Endothelial cell of umbilical vein (primary cell): ENCODE results near the gene ASB10. TPM values are rescaled to one million over a fixed set of nuclear protein-coding genes. Genes with fewer than 3 reads are reported as not detected.

Experiments used
- BruUV-seq: library from RNA; stranded (reverse); fragments of 400-500 nt; replicated peaks from 2 replicates; lab custom pipeline; 2021; lab: Mats Ljungman, UMichigan
- CTCF ChIA-PET: fragments of 300-600, 350-600 bp; sonication (Branson Sonifier 250); formaldehyde crosslinking; loops from one replicate; lab custom pipeline; 2021; ENCODE audit warnings: antibody characterized with exemption, inconsistent platforms; lab: Charles Lee
- POLR2A ChIA-PET: fragments of 300-600, 350-600 bp; sonication (Branson Sonifier 250); formaldehyde crosslinking; loops from one replicate; lab custom pipeline; 2021; ENCODE audit warnings: antibody characterized with exemption, inconsistent platforms; lab: Charles Lee
- DNase-seq: peaks from one replicate; pipeline ENCODE4 v3.0.0-alpha.2; 2011; ENCODE audit warnings: low read depth, low spot score
- FAIRE-seq: peaks from 2 replicates; lab custom pipeline; 2011; peaks lifted over from hg19 to GRCh38; lab: Jason Lieb, UNC
- H2AFZ ChIP-seq: 2 replicates; pipeline ENCODE4 v1.6.0; 2012; ENCODE audit warnings: low read depth, low read length, control low read depth, inconsistent platforms
- H3K27ac ChIP-seq: 2 replicates; pipeline ENCODE4 v1.5.1; 2011; ENCODE audit warnings: low read depth, mild to moderate bottlenecking, control low read depth, low read length, moderate library complexity; ENCODE audit not compliant: insufficient read depth
- H3K27me3 ChIP-seq, 2 experiments: 2 replicates each; pipeline versions ENCODE4 v1.6.0 to v1.6.1; 2011; ENCODE audit warnings: low read length in 2 of 2, mixed read lengths in 1 of 2; ENCODE audit not compliant: control insufficient read depth in 2 of 2, insufficient read depth in 2 of 2
- H3K36me3 ChIP-seq, 2 experiments: 2 replicates in 1 of 2; 3 replicates in 1 of 2; pipeline ENCODE4 v1.5.1; 2011; ENCODE audit warnings: low read length in 2 of 2, mild to moderate bottlenecking in 1 of 2, moderate library complexity in 1 of 2; ENCODE audit not compliant: control insufficient read depth in 2 of 2, insufficient read depth in 2 of 2; ENCODE audit errors: extremely low read depth in 1 of 2
- H3K4me1 ChIP-seq: 3 replicates; pipeline ENCODE4 v1.5.1; 2011; ENCODE audit warnings: mild to moderate bottlenecking, low read length; ENCODE audit not compliant: control insufficient read depth, insufficient read depth; ENCODE audit errors: extremely low read depth
- H3K4me2 ChIP-seq: 2 replicates; pipeline ENCODE4 v1.6.1; 2011; ENCODE audit warnings: low read length, control low read depth, mixed read lengths; ENCODE audit not compliant: insufficient read depth
- H3K4me3 ChIP-seq, 3 experiments: fragments of 200-600 bp in 1 of 3; sonication (generic), shearing (Covaris generic) in 1 of 3; replicated peaks in 1 of 3; 2 replicates each; pipeline ENCODE4 v1.5.1; 2011 to 2016; ENCODE audit warnings: control low read depth in 3 of 3, low read length in 3 of 3, mild to moderate bottlenecking in 2 of 3, inconsistent platforms in 1 of 3, low read depth in 1 of 3, moderate library complexity in 1 of 3; ENCODE audit not compliant: insufficient read depth in 1 of 3
- H3K79me2 ChIP-seq: 2 replicates; pipeline ENCODE4 v1.6.0; 2012; ENCODE audit warnings: low read length, inconsistent platforms; ENCODE audit not compliant: control insufficient read depth, insufficient read depth
- H3K9ac ChIP-seq: replicated peaks from 2 replicates; pipeline ENCODE3; 2011; ENCODE audit warnings: low read length, control low read depth; ENCODE audit not compliant: insufficient read depth; ENCODE audit errors: extremely low read depth
- H3K9me1 ChIP-seq: replicated peaks from 3 replicates; pipeline ENCODE4 v1.6.0; 2011; ENCODE audit warnings: mild to moderate bottlenecking, low read length; ENCODE audit not compliant: control insufficient read depth, insufficient read depth; ENCODE audit errors: extremely low read depth
- H3K9me3 ChIP-seq: replicated peaks from 2 replicates; pipeline ENCODE4 v1.5.1; 2012; ENCODE audit warnings: low read length, inconsistent platforms; ENCODE audit not compliant: control insufficient read depth, insufficient read depth
- H4K20me1 ChIP-seq: replicated peaks from 2 replicates; pipeline ENCODE3; 2011; ENCODE audit warnings: mild to moderate bottlenecking, low read length; ENCODE audit not compliant: control insufficient read depth, insufficient read depth; ENCODE audit errors: extremely low read depth
- EZH2 ChIP-seq: IDR thresholded peaks from 2 replicates; pipeline ENCODE4 v1.6.1; 2012; ENCODE audit warnings: borderline replicate concordance, low read depth, mild to moderate bottlenecking, moderate library complexity, low read length, inconsistent platforms; ENCODE audit not compliant: severe bottlenecking
- FOS ChIP-seq: IDR thresholded peaks from 2 replicates; pipeline ENCODE4 v1.6.1; 2011; ENCODE audit warnings: mild to moderate bottlenecking, low read length, moderate library complexity, borderline replicate concordance; ENCODE audit not compliant: insufficient read depth
- GATA2 ChIP-seq: IDR thresholded peaks from 2 replicates; pipeline ENCODE4 v1.7.0; 2011; ENCODE audit warnings: low read depth, mild to moderate bottlenecking, moderate library complexity, mixed read lengths, low read length; ENCODE audit not compliant: insufficient read length, insufficient read depth
- MYC ChIP-seq: IDR thresholded peaks from one replicate; pipeline ENCODE4 v1.6.1; 2011; ENCODE audit warnings: mild to moderate bottlenecking, low read depth, low read length
- POLR2A ChIP-seq: IDR thresholded peaks from 2 replicates; pipeline ENCODE4 v1.6.1; 2012; ENCODE audit warnings: low read depth, mild to moderate bottlenecking, control low read depth, low read length
- POLR2AphosphoS5 ChIP-seq: IDR thresholded peaks from 2 replicates; pipeline ENCODE4 v1.6.1; 2012; ENCODE audit warnings: low read depth, mild to moderate bottlenecking, control low read depth, low read length, moderate library complexity; ENCODE audit not compliant: insufficient read depth
- dilution Hi-C: fragments of 300-500 bp; cut with MboI; formaldehyde crosslinking; loops from one replicate; pipeline ENCODE4 v1.15.0; 2019; ENCODE audit warnings: low sequenced_read_pairs; ENCODE audit not compliant: extremely low pct_ligation_motif_present
- intact Hi-C: fragments of 100-400 bp; cut with micrococcal nuclease; formaldehyde crosslinking; loops from one replicate; pipeline ENCODE4 v1.10.0; 2022
- polyA plus RNA-seq, 4 experiments: library from polyadenylated mRNA; depleted of rRNA in 3 of 4; stranded (reverse) in 3 of 4; unstranded in 1 of 4; fragments of >200 nt; gene quantifications; 2 replicates each; pipeline versions ENCODE4 v1.2.1 to v1.2.3, GENCODE V29; 2011 to 2012; ENCODE audit warnings: missing spikeins in 1 of 4
- total RNA-seq: library from RNA; stranded (reverse); gene quantifications from 2 replicates; pipeline ENCODE4 v1.2.3, GENCODE V29; 2021
- TF ChIP-seq, protein P1 (sequence below): IDR thresholded peaks from 2 replicates; pipeline ENCODE4 v1.6.1; 2011; ENCODE audit not compliant: insufficient read depth, insufficient read length

Gene ASB10
- total and polyA plus RNA-seq, 2 donors (not counting 3 experiments of a cell fraction or from before 2014, with no cell fraction given): not detected

DNA sequence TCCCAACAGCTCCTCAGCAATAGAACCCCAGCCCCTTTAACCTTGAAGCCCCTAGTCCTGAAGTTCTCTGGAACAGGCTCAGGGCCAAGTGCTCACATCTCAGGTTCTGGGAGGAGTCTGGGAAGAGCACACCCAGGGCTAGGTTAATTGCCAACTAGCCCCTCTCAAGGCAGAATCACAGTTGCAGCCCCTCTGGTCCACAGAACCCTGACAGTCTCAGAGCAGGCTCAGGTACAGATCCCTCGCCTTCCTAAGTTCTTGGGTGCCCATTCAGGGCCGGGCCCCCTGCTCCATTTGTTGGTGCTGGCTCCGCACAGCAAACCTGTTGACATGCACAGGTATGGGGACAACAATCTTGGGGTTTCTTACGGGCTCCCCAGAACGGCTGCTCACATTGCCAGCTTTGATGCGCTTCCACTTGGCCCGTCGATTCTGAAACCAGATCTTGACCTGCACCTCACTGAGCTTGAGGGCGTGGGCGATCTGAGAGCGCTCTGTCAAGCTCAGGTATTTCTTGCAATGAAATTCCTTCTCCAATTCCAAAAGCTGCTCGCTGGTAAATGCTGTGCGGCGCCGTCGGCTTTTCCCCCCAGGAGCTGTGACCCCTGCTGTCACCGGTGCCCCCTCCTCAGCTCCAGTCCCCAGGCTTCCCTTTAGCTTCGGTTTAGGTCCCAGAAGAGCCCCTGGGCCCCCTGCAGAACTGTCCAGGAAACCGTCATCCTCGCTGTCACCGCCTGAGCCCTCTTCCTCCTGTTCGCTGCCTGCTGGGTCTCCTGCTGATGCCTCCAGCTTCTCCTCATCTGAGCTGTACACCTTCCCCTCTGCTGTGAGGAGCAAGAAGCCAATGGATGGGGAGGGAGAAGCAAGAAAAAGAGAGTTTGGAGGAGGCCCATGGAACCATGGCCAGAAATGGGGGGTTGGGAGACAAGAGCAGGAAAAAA is 38.5 kb downstream of the ASB10 start:
- no peak for TF ChIP-seq POLR2AphosphoS5
- TF ChIP-seq EZH2: no peak
- no peak for TF ChIP-seq MYC
- no peak for TF ChIP-seq FOS
- TF ChIP-seq POLR2A: peak; percentile 1
- TF ChIP-seq, protein P1, sequence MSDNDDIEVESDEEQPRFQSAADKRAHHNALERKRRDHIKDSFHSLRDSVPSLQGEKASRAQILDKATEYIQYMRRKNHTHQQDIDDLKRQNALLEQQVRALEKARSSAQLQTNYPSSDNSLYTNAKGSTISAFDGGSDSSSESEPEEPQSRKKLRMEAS: no peak
- H3K9me3 ChIP-seq: no peaks in the 10 kb centered on the region
- peaks cover 17 to 40% of the 10 kb centered on the region in 2 experiments for H3K27me3 ChIP-seq
- no peak overlapping the region for H3K27ac ChIP-seq
- H3K79me2 ChIP-seq: no peaks in the 10 kb centered on the region
- DNase-seq (no peak), FAIRE-seq (no peak)
- H3K4me2 ChIP-seq: no peak overlapping the region
- CTCF ChIA-PET: interaction anchor here (1.0 to 2.3 kb wide), 7 partner anchors 9 to 95 kb away, joined by 3 to 13 read pairs (median 5); partner anchors contain the start of gene GBX1
- H2AFZ ChIP-seq: no peak overlapping the region
- POLR2A ChIA-PET: no interaction called here
- intact Hi-C loops (no loop called here), dilution Hi-C loops (no loop called here)
- no peak overlapping the region for H3K4me3 ChIP-seq
- H3K9ac ChIP-seq: no peak overlapping the region
- no TSS peak for BruUV-seq
- H3K4me1 ChIP-seq: no peaks in the 10 kb centered on the region
- no peaks in the 10 kb centered on the region for H3K9me1 ChIP-seq
- H4K20me1 ChIP-seq: no peaks in the 10 kb centered on the region
- H3K36me3 ChIP-seq: peaks cover 0 to 12% of the 10 kb centered on the region in 2 experiments

DNA sequence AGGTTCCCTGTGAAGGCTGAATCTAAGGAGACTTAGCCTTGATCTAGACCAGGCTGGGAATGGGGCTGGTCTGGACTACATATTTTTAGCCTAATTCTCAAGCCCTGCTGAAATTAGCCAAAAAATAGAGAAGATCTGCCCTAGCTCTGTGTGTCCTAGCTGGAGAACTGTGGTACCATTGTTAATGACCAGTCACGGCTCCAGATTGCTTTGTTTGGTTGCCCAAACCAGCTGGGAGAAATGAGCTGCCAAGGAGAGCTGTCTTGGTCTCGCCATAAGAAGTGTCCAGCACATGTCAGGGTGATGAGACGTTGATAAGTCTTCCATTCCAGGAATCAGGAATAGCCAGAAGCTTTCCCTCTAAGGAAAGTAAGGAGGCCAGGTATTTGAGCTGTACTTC is 40.3 kb downstream of the ASB10 start:
- H3K9me3 ChIP-seq: no peaks in the 10 kb centered on the region
- peaks cover 3 to 30% of the 10 kb centered on the region in 2 experiments for H3K36me3 ChIP-seq
- H3K4me1 ChIP-seq: no peaks in the 10 kb centered on the region
- ChIA-PET POLR2A (no interaction called here), CTCF (interaction anchor here (0.6 to 2.3 kb wide), 7 partner anchors 11 to 36 kb away, joined by 3 to 13 read pairs (median 5); partner anchors contain the start of gene GBX1)
- H2AFZ ChIP-seq: no peak overlapping the region
- H3K4me2 ChIP-seq: no peak overlapping the region
- intact Hi-C loops: no loop called here
- FAIRE-seq (no peak), DNase-seq (no peak)
- no peak overlapping the region for H3K4me3 ChIP-seq
- H3K79me2 ChIP-seq: no peaks in the 10 kb centered on the region
- H4K20me1 ChIP-seq: no peaks in the 10 kb centered on the region
- no peaks in the 10 kb centered on the region for H3K9me1 ChIP-seq
- no TSS peak for BruUV-seq
- no peak for TF ChIP-seq POLR2A
- TF ChIP-seq POLR2AphosphoS5: no peak
- TF ChIP-seq, protein P1: no peak
- no peak for TF ChIP-seq GATA2
- H3K27me3 ChIP-seq: peaks cover 14 to 27% of the 10 kb centered on the region in 2 experiments
- H3K9ac ChIP-seq: no peak overlapping the region
- dilution Hi-C loops: no loop called here
- no peak overlapping the region for H3K27ac ChIP-seq
